CD4-positive, alpha-beta T cell (primary cell): ENCODE data around the gene RAB31. TPM values are rescaled to one million over a fixed set of nuclear protein-coding genes. Genes with fewer than 3 reads are reported as not detected.

Experiments used
- ATAC-seq: fragments of 200-7000 bp; cut with Tn5 transposase; one replicate; pipeline ENCODE4 v1.10.0; 2022; ENCODE audit warnings: mild to moderate bottlenecking; ENCODE audit not compliant: poor library complexity
- CTCF ChIA-PET: fragments of 350-600 bp; sonication (Branson Sonifier 250); formaldehyde crosslinking; loops from one replicate; lab custom pipeline; 2021; ENCODE audit warnings: antibody characterized with exemption, inconsistent platforms; lab: Charles Lee
- POLR2A ChIA-PET: fragments of 350-600 bp; sonication (Branson Sonifier 250); formaldehyde crosslinking; loops from one replicate; lab custom pipeline; 2021; ENCODE audit warnings: antibody characterized with exemption, inconsistent platforms; lab: Charles Lee
- DNase-seq, 14 experiments: peaks; one replicate each; pipeline ENCODE4 v3.0.0-alpha.2; 2013 to 2020; ENCODE audit warnings: mixed read lengths in 2 of 14
- H3K27ac ChIP-seq, 2 donors: one replicate each; pipeline versions ENCODE4 v1.5.1 to v1.7.0; 2013; ENCODE audit warnings: low read length in 2 of 2, low read depth in 1 of 2, mild to moderate bottlenecking in 1 of 2
- H3K27me3 ChIP-seq, 2 experiments: 1 replicate in 1 of 2; 2 replicates in 1 of 2; pipeline versions ENCODE4 v1.6.1 to v1.7.0; 2013; ENCODE audit warnings: low read length in 2 of 2, control low read depth in 1 of 2, mild to moderate bottlenecking in 1 of 2, moderate library complexity in 1 of 2; ENCODE audit not compliant: insufficient read depth in 2 of 2, control insufficient read depth in 1 of 2
- H3K36me3 ChIP-seq: one replicate; pipeline ENCODE4 v1.6.1; 2013; ENCODE audit warnings: low read length, control low read depth; ENCODE audit not compliant: insufficient read depth
- H3K4me1 ChIP-seq: one replicate; pipeline ENCODE4 v1.6.1; 2013; ENCODE audit warnings: low read length, control low read depth; ENCODE audit not compliant: insufficient read depth
- H3K4me3 ChIP-seq: one replicate; pipeline ENCODE4 v1.5.1; 2013; ENCODE audit warnings: mild to moderate bottlenecking, low read length, moderate library complexity
- H3K9me3 ChIP-seq, 2 experiments: 1 replicate in 1 of 2; 2 replicates in 1 of 2; pipeline versions ENCODE4 v1.6.1 to v1.7.0; 2013; ENCODE audit warnings: low read length in 2 of 2, mild to moderate bottlenecking in 2 of 2, control low read depth in 1 of 2, moderate library complexity in 1 of 2; ENCODE audit not compliant: control insufficient read depth in 1 of 2, insufficient read depth in 1 of 2
- H3K27ac Mint-ChIP-seq: one replicate; pipeline ENCODE4 v1.8.0; 2020; ENCODE audit warnings: mixed read lengths
- H3K27me3 Mint-ChIP-seq: one replicate; pipeline ENCODE4 v1.8.0; 2021; ENCODE audit warnings: mixed read lengths
- H3K36me3 Mint-ChIP-seq: one replicate; pipeline ENCODE4 v1.8.0; 2021; ENCODE audit warnings: low read depth, mixed read lengths
- H3K4me1 Mint-ChIP-seq: one replicate; pipeline ENCODE4 v1.8.0; 2021; ENCODE audit warnings: low read depth, mixed read lengths
- H3K4me3 Mint-ChIP-seq: one replicate; pipeline ENCODE4 v1.8.0; 2020; ENCODE audit warnings: mild to moderate bottlenecking, mixed read lengths
- H3K9me3 Mint-ChIP-seq: one replicate; pipeline ENCODE4 v1.8.0; 2020; ENCODE audit warnings: mixed read lengths
- CTCF ChIP-seq: fragments of 200-600 bp; IDR thresholded peaks from one replicate; pipeline ENCODE4 v1.8.0; 2022; ENCODE audit warnings: antibody characterized with exemption, mild to moderate bottlenecking
- intact Hi-C, 2 experiments: fragments of 100-400 bp; cut with DNase I in 1 of 2; cut with micrococcal nuclease in 1 of 2; formaldehyde crosslinking; loops; one replicate each; pipeline versions ENCODE4 v1.15.1 to v1.9.0; 2023 to 2025; cut with DNase I, micrococcal nuclease
- total RNA-seq, 174 experiments: library from RNA in 2 of 174; stranded (reverse) in 2 of 174; gene quantifications; one replicate each; pipeline ENCODE4 v1.2.3 and lab custom pipeline; 2021 to 2026

RAB31 gene
- total RNA-seq, 2 experiments from 2014 or later = 1.1 to 1.3 TPM

DNA sequence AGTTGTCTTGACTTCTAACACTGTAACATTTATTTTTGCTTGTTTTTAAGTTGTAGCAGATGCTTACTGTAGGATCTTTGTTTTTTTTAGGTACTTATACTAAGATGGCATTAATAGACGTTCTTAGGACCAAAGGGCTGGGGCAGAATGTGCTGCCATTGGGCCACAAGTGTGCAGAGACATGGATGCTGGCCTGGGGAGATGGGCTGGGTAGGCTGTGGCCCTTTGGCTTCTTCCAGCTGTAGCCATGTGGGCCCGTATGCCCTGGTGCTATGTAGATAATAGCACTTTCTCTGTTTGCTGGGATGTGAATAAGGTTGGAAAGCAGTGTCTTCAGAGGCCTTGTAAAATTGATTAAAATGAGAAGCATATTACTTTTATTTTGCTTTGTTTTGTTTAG, 18.8 kb downstream of the RAB31 start:
- ChIA-PET CTCF (no interaction called here), POLR2A (no interaction called here)
- intact Hi-C loops = no loop called here
- Histone ChIP-seq H3K4me3 (no peak overlapping the region), H3K4me1 (no peaks in the 10 kb centered on the region), H3K27ac (no peak overlapping the region), H3K36me3 (no peaks in the 10 kb centered on the region), H3K27me3 (no peaks in the 10 kb centered on the region), H3K9me3 (peaks cover 0 to 4% of the 10 kb centered on the region in 2 experiments)
- Mint-ChIP-seq H3K36me3 (no peaks in the 10 kb centered on the region), H3K9me3 (no peaks in the 10 kb centered on the region), H3K4me1 (no peaks in the 10 kb centered on the region), H3K4me3 (no peak overlapping the region), H3K27me3 (peaks cover 18% of the 10 kb centered on the region), H3K27ac (no peak overlapping the region)
- DNase-seq (no peak), ATAC-seq (no peak)
- no peak for TF ChIP-seq CTCF

GRCh38 chr18:9730786-9731185, 22.7 kb downstream of the RAB31 start:
- Histone ChIP-seq H3K4me1 (no peaks in the 10 kb centered on the region), H3K27ac (no peak overlapping the region), H3K27me3 (peaks cover 0 to 6% of the 10 kb centered on the region in 2 experiments), H3K9me3 (peaks cover 0 to 3% of the 10 kb centered on the region in 2 experiments), H3K4me3 (no peak overlapping the region), H3K36me3 (no peaks in the 10 kb centered on the region)
- ChIA-PET CTCF (no interaction called here), POLR2A (no interaction called here)
- Mint-ChIP-seq H3K4me3 (no peak overlapping the region), H3K9me3 (no peaks in the 10 kb centered on the region), H3K27me3 (peaks cover 28% of the 10 kb centered on the region), H3K4me1 (no peaks in the 10 kb centered on the region), H3K36me3 (no peaks in the 10 kb centered on the region), H3K27ac (no peak overlapping the region)
- intact Hi-C loops = no loop called here
- no peak for TF ChIP-seq CTCF
- ATAC-seq (no peak), DNase-seq (no peak)

GRCh38 chr18:9731380-9731779, 23.3 kb downstream of the RAB31 start:
- Histone ChIP-seq H3K9me3 (peaks cover 0 to 3% of the 10 kb centered on the region in 2 experiments), H3K36me3 (no peaks in the 10 kb centered on the region), H3K27me3 (peaks cover 0 to 6% of the 10 kb centered on the region in 2 experiments), H3K27ac (no peak overlapping the region), H3K4me3 (no peak overlapping the region), H3K4me1 (no peaks in the 10 kb centered on the region)
- intact Hi-C loops = no loop called here
- Mint-ChIP-seq H3K27me3 (peaks cover 28% of the 10 kb centered on the region), H3K4me1 (no peaks in the 10 kb centered on the region), H3K27ac (no peak overlapping the region), H3K36me3 (no peaks in the 10 kb centered on the region), H3K9me3 (no peaks in the 10 kb centered on the region), H3K4me3 (no peak overlapping the region)
- no peak for DNase-seq
- no peak for ATAC-seq
- no peak for TF ChIP-seq CTCF
- CTCF ChIA-PET = no interaction called here
- POLR2A ChIA-PET = no interaction called here
